ENCODE measurements around the gene DNAAF8. TPM values are rescaled to one million over a fixed set of nuclear protein-coding genes. Genes with fewer than 3 reads are reported as not detected.

DNAAF8 gene
- total and polyA plus RNA-seq, 4 donors: 4.3 to 11.3 (median 5.0) TPM

DNA sequence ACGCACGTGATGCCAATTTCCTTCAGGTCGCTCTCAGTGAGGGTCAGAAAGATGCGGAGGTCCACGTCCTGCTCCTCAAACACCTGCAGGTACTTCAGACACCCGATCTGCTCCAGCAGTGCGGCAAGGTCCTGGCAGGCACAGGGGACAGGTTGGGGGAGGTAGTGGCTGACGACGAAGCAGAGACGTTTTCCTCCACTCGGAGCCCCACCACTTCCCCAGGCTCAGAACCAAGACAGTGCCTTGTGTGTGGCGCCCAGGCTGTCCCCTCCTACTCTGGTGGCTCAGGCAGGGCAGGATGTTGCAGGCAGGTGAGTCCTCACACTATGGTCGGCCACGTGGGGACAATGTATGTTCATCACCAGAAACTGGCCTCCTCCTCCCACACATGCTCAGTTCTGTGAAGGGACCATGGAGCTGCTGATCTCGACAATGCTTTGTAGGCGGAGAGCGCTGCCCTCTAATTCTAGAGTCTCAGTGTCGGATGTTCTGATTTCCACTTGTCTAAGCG lies 35.2 kb upstream of the DNAAF8 start:
- no peak overlapping the region for H3K9ac ChIP-seq (ENCODE audit: insufficient read depth in 1 of 2, low read length in 2 of 2)
- no peak for ATAC-seq (ENCODE audit: insufficient read depth, low FRiP score)
- no peak overlapping the region for H3K4me3 ChIP-seq
- H3K36me3 ChIP-seq (ENCODE audit: control insufficient read depth in 4 of 4, insufficient read depth in 4 of 4, low read length in 4 of 4): peaks cover 9 to 67% (median 30%) of the 10 kb centered on the region in 4 donors
- no peak overlapping the region for H3K27ac ChIP-seq (ENCODE audit: low read depth in 1 of 2, low read length in 1 of 2)
- H3K27me3 ChIP-seq (ENCODE audit: control insufficient read depth in 3 of 3, insufficient read depth in 3 of 3, low read length in 2 of 3): no peaks in the 10 kb centered on the region
- no peaks in the 10 kb centered on the region for H3K9me3 ChIP-seq (ENCODE audit: control insufficient read depth in 4 of 4, insufficient read depth in 3 of 4, low read length in 3 of 4)
- WGBS, 2 donors: 94% methylated on average over 19 of the region's 19 CpGs
- TF ChIP-seq, protein P1, sequence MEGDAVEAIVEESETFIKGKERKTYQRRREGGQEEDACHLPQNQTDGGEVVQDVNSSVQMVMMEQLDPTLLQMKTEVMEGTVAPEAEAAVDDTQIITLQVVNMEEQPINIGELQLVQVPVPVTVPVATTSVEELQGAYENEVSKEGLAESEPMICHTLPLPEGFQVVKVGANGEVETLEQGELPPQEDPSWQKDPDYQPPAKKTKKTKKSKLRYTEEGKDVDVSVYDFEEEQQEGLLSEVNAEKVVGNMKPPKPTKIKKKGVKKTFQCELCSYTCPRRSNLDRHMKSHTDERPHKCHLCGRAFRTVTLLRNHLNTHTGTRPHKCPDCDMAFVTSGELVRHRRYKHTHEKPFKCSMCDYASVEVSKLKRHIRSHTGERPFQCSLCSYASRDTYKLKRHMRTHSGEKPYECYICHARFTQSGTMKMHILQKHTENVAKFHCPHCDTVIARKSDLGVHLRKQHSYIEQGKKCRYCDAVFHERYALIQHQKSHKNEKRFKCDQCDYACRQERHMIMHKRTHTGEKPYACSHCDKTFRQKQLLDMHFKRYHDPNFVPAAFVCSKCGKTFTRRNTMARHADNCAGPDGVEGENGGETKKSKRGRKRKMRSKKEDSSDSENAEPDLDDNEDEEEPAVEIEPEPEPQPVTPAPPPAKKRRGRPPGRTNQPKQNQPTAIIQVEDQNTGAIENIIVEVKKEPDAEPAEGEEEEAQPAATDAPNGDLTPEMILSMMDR (IDR thresholded peaks at IDR 0.05; ENCODE audit: control extremely low read depth, extremely low read depth): no peak
- DNase-seq: no peak
- peaks cover 0 to 17% (median 6%) of the 10 kb centered on the region in 5 donors for H3K4me1 ChIP-seq (ENCODE audit: control insufficient read depth in 5 of 5, insufficient read depth in 5 of 5, low read length in 5 of 5)

DNA sequence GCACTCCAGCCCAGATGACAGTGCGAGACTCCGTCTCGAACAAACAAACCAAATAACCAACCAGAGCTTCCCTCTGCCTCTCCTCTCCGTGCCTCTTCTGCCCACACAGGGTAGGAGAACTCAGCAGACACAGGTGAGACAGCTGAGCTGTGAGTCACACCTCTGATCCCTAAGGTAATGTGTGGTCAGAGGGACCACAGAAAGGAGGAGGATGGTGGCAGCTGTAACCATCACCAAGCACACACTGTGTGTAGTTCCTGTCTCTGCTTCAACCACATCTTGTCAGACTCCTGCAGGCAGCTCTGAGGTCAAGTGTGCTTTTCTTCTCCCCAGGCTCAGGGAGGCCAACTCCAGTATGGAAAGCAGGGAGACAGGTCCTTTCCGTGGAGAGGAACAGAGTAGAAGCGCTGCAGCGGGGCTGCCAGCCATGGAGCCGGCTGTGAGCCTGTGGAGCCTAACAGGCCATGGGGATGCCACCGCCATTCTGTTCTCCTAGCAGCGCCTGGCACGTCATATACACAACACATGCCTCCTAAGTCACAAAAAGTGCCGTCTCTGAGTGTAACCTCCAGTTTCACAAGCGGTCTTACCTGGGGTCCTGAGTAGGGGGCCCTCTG lies 33.8 kb upstream of the DNAAF8 start:
- no peak overlapping the region for H3K27ac ChIP-seq (ENCODE audit: low read depth in 1 of 2, low read length in 1 of 2)
- WGBS, 2 donors: 96% methylated on average over 13 of the region's 13 CpGs
- H3K27me3 ChIP-seq (ENCODE audit: control insufficient read depth in 3 of 3, insufficient read depth in 3 of 3, low read length in 2 of 3): no peaks in the 10 kb centered on the region
- peaks cover 17 to 72% (median 24%) of the 10 kb centered on the region in 4 donors for H3K36me3 ChIP-seq (ENCODE audit: control insufficient read depth in 4 of 4, insufficient read depth in 4 of 4, low read length in 4 of 4)
- DNase-seq: no peak
- no peaks in the 10 kb centered on the region for H3K9me3 ChIP-seq (ENCODE audit: control insufficient read depth in 4 of 4, insufficient read depth in 3 of 4, low read length in 3 of 4)
- H3K9ac ChIP-seq (ENCODE audit: insufficient read depth in 1 of 2, low read length in 2 of 2): no peak overlapping the region
- TF ChIP-seq, protein P1 (IDR thresholded peaks at IDR 0.05; ENCODE audit: control extremely low read depth, extremely low read depth): no peak
- ATAC-seq (ENCODE audit: insufficient read depth, low FRiP score): no peak
- no peak overlapping the region for H3K4me3 ChIP-seq
- peaks cover 0 to 8% (median 0%) of the 10 kb centered on the region in 5 donors for H3K4me1 ChIP-seq (ENCODE audit: control insufficient read depth in 5 of 5, insufficient read depth in 5 of 5, low read length in 5 of 5)

DNA sequence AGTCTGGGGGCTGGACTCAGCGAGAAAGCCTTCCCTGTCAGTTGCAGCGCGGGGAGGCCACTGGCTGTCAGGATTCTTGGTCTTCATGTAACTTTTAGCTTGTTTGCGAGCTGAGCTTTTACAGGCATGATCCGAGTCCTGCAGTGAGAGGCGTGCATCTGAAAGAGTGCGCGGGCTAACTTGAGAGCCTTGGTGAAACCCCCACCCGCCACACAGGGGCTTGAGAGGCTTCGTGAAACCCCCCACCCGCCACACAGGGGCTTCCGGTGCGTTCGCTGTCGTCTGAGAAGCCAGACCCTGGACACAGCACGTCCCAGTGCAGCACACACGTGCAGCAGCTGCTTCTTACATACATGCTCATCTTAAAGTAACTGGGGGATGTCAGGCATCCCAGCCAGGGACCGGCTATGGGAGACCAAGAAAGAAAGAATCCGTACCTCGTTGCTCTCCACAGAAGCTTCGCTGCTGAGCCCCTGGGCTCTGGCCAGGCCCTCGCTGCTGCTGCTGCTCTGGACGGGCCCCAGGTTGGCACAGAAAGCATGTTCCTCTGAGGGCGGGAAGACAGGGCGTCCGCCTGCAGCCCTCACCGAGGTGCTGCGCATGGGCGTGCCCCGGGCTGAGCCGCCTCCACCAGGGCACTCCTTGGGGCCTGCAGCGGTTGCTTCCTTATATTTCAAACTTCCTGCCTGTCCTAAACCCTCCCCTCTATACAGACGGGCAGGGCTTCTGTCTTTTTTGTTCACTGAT lies 33.2 kb upstream of the DNAAF8 start:
- Histone ChIP-seq H3K27me3 (ENCODE audit: control insufficient read depth in 3 of 3, insufficient read depth in 3 of 3, low read length in 2 of 3) (no peaks in the 10 kb centered on the region), H3K4me1 (ENCODE audit: control insufficient read depth in 5 of 5, insufficient read depth in 5 of 5, low read length in 5 of 5) (peaks cover 0 to 1% (median 0%) of the 10 kb centered on the region in 5 donors), H3K27ac (ENCODE audit: low read depth in 1 of 2, low read length in 1 of 2) (no peak overlapping the region), H3K4me3 (no peak overlapping the region), H3K9me3 (ENCODE audit: control insufficient read depth in 4 of 4, insufficient read depth in 3 of 4, low read length in 3 of 4) (no peaks in the 10 kb centered on the region), H3K36me3 (ENCODE audit: control insufficient read depth in 4 of 4, insufficient read depth in 4 of 4, low read length in 4 of 4) (peaks cover 17 to 66% (median 21%) of the 10 kb centered on the region in 4 donors), H3K9ac (ENCODE audit: insufficient read depth in 1 of 2, low read length in 2 of 2) (no peak overlapping the region)
- ATAC-seq (ENCODE audit: insufficient read depth, low FRiP score) (no peak), DNase-seq (no peak)
- TF ChIP-seq, protein P1 (IDR thresholded peaks at IDR 0.05; ENCODE audit: control extremely low read depth, extremely low read depth): no peak
- WGBS, 2 donors: 87 to 89% methylated on average over 33 of the region's 33 CpGs

Measured in lung (tissue), 12 donors.